Smooth muscle cell (in vitro differentiated cells): ENCODE measurements around the gene KIF26B. TPM values are rescaled to one million over a fixed set of nuclear protein-coding genes. Genes with fewer than 3 reads are reported as not detected.

Experiments used
- DNase-seq: peaks from one replicate; lab custom pipeline; 2025; ENCODE audit not compliant: unreplicated experiment; lab: John Stamatoyannopoulos, UW
- H2AFZ ChIP-seq: fragments of 200-600 bp; sonication (generic); 2 replicates; pipeline ENCODE4 v1.6.0; 2016; ENCODE audit warnings: antibody characterized with exemption, low read depth, mild to moderate bottlenecking
- H3F3A ChIP-seq: fragments of 200-600 bp; sonication (generic); 2 replicates; pipeline ENCODE4 v1.6.0; 2017; ENCODE audit warnings: antibody characterized with exemption, low read depth
- H3K27ac ChIP-seq: fragments of 200-600 bp; sonication (generic); 2 replicates; pipeline ENCODE4 v1.5.1; 2016; ENCODE audit warnings: low read depth, mild to moderate bottlenecking
- H3K27me3 ChIP-seq: fragments of 200-600 bp; sonication (generic); 2 replicates; pipeline ENCODE4 v1.6.1; 2016; ENCODE audit warnings: low read depth, mild to moderate bottlenecking
- H3K36me3 ChIP-seq: fragments of 200-600 bp; sonication (generic); 2 replicates; pipeline ENCODE4 v1.5.1; 2016; ENCODE audit warnings: low read depth
- H3K4me1 ChIP-seq: fragments of 200-600 bp; sonication (generic); 2 replicates; pipeline ENCODE4 v1.5.1; 2016; ENCODE audit warnings: low read depth
- H3K4me2 ChIP-seq: fragments of 200-600 bp; sonication (generic); 2 replicates; pipeline ENCODE4 v1.6.0; 2016; ENCODE audit warnings: mild to moderate bottlenecking
- H3K4me3 ChIP-seq: fragments of 200-600 bp; sonication (generic); 2 replicates; pipeline ENCODE4 v1.5.1; 2016; ENCODE audit warnings: mild to moderate bottlenecking
- H3K79me2 ChIP-seq: fragments of 200-600 bp; sonication (generic); 2 replicates; pipeline ENCODE4 v1.6.0; 2016; ENCODE audit warnings: low read depth, mild to moderate bottlenecking
- H3K9ac ChIP-seq: fragments of 200-600 bp; sonication (generic); 2 replicates; pipeline ENCODE4 v1.6.0; 2016; ENCODE audit warnings: low read depth
- H3K9me3 ChIP-seq: fragments of 200-600 bp; sonication (generic); replicated peaks from 2 replicates; pipeline ENCODE4 v1.5.1; 2016; ENCODE audit warnings: low read depth
- H4K20me1 ChIP-seq: fragments of 200-600 bp; sonication (generic); 2 replicates; pipeline ENCODE4 v1.6.0; 2016; ENCODE audit warnings: low read depth
- CTCF ChIP-seq: fragments of 200-600 bp; sonication (generic); IDR thresholded peaks from 2 replicates; pipeline ENCODE4 v1.5.1; 2017; ENCODE audit warnings: borderline replicate concordance, mild to moderate bottlenecking, antibody characterized with exemption; ENCODE audit not compliant: insufficient read depth, poor library complexity, severe bottlenecking
- WGBS: methylation state at CpG from one replicate; pipeline ENCODE4 v1.1.7; 2016; ENCODE audit warnings: low lambda C conversion rate; 5-methylcytosine and 5-hydroxymethylcytosine counted together
- polyA plus RNA-seq: library from polyadenylated mRNA; unstranded; fragments of >200 nt; fragmentation: Nextera tagmentation; extraction: Ambion mirVana; gene quantifications from 2 replicates; pipeline ENCODE4 v1.2.1, GENCODE V29; 2016
- total RNA-seq: library from RNA; depleted of rRNA; stranded (reverse); fragments of >200 nt; gene quantifications from 2 replicates; pipeline ENCODE4 v1.2.3, GENCODE V29; 2014

KIF26B gene
- total and polyA plus RNA-seq, 2 experiments from 2014 or later: 24.9 to 43.3 TPM

- H3K9ac ChIP-seq: no peak overlapping the region
- 89% methylated on average over 19 of the region's 19 CpGs for WGBS
- no peak for DNase-seq
These were observed 494.2 kb downstream of the KIF26B start for GRCh38 chr1:245648749-245649522.

GRCh38 chr1:245649666-245650065 is 494.9 kb downstream of the KIF26B start:
- no peak overlapping the region for H3K4me2 ChIP-seq
- no peak for DNase-seq
- no peaks in the 10 kb centered on the region for H3K36me3 ChIP-seq
- no peak overlapping the region for H3K4me3 ChIP-seq
- peaks cover 6% of the 10 kb centered on the region for H3F3A ChIP-seq
- H3K4me1 ChIP-seq: no peaks in the 10 kb centered on the region
- H4K20me1 ChIP-seq: no peaks in the 10 kb centered on the region
- 99% methylated on average over 5 of the region's 5 CpGs for WGBS
- TF ChIP-seq CTCF: no peak
- H3K9me3 ChIP-seq: no peaks in the 10 kb centered on the region
- no peaks in the 10 kb centered on the region for H3K79me2 ChIP-seq
- no peak overlapping the region for H3K27ac ChIP-seq
- no peak overlapping the region for H2AFZ ChIP-seq
- H3K9ac ChIP-seq: no peak overlapping the region
- no peaks in the 10 kb centered on the region for H3K27me3 ChIP-seq

More at GRCh38 chr1:245648749-245649522, 494.2 kb downstream of the KIF26B start:
- H3K27me3 ChIP-seq: no peaks in the 10 kb centered on the region
- peaks cover 6% of the 10 kb centered on the region for H3F3A ChIP-seq
- H3K4me2 ChIP-seq: no peak overlapping the region
- no peaks in the 10 kb centered on the region for H3K9me3 ChIP-seq
- no peak overlapping the region for H3K4me3 ChIP-seq
- no peaks in the 10 kb centered on the region for H3K36me3 ChIP-seq
- H2AFZ ChIP-seq: no peak overlapping the region
- no peak for TF ChIP-seq CTCF
- H3K79me2 ChIP-seq: no peaks in the 10 kb centered on the region
- no peak overlapping the region for H3K27ac ChIP-seq
- no peaks in the 10 kb centered on the region for H4K20me1 ChIP-seq
- no peaks in the 10 kb centered on the region for H3K4me1 ChIP-seq

GRCh38 chr1:245650441-245650960 is 495.7 kb downstream of the KIF26B start:
- Histone ChIP-seq H3K27me3 (no peaks in the 10 kb centered on the region), H4K20me1 (no peaks in the 10 kb centered on the region), H3F3A (peaks cover 11% of the 10 kb centered on the region), H3K9me3 (no peaks in the 10 kb centered on the region), H2AFZ (no peak overlapping the region), H3K4me2 (no peak overlapping the region), H3K9ac (no peak overlapping the region), H3K36me3 (no peaks in the 10 kb centered on the region), H3K27ac (no peak overlapping the region), H3K79me2 (no peaks in the 10 kb centered on the region), H3K4me3 (no peak overlapping the region), H3K4me1 (no peaks in the 10 kb centered on the region)
- no peak for TF ChIP-seq CTCF
- DNase-seq: no peak
- WGBS: over 99% methylated on average over 7 of the region's 7 CpGs
